Mesendoderm (in vitro differentiated cells): ENCODE results near the gene FLT3.
A peak's percentile ranks its signal among the peaks of the same experiment; 100 is the strongest.

ENCODE experiments used
- DNase-seq: peaks from one replicate; pipeline ENCODE4 v3.0.0; 2013
- H2AK5ac ChIP-seq: 2 replicates; pipeline ENCODE4 v1.6.1; 2013; ENCODE audit warnings: low read length, inconsistent platforms
- H2BK120ac ChIP-seq: 2 replicates; pipeline ENCODE4 v1.6.1; 2013; ENCODE audit warnings: low read depth, mild to moderate bottlenecking, low read length, moderate library complexity, mixed read lengths
- H2BK15ac ChIP-seq: replicated peaks from 2 replicates; pipeline ENCODE4 v1.6.1; 2013; ENCODE audit warnings: low read depth, mild to moderate bottlenecking, moderate library complexity
- H2BK5ac ChIP-seq: 2 replicates; pipeline ENCODE4 v1.6.1; 2013; ENCODE audit warnings: low read length, inconsistent platforms
- H3K18ac ChIP-seq: 2 replicates; pipeline ENCODE4 v1.6.1; 2013; ENCODE audit warnings: mild to moderate bottlenecking, low read length, mixed read lengths
- H3K23ac ChIP-seq: one replicate; pipeline ENCODE4 v1.6.1; 2013; ENCODE audit warnings: low read length
- H3K27ac ChIP-seq: 2 replicates; pipeline ENCODE4 v1.5.1; 2013; ENCODE audit warnings: low read depth, mild to moderate bottlenecking, inconsistent platforms, low read length, moderate library complexity
- H3K27me3 ChIP-seq: 2 replicates; pipeline ENCODE4 v1.6.1; 2013; ENCODE audit warnings: low read length, control low read depth, mild to moderate bottlenecking, inconsistent platforms; ENCODE audit not compliant: insufficient read depth, poor library complexity
- H3K36me3 ChIP-seq: 2 replicates; pipeline ENCODE4 v1.6.1; 2013; ENCODE audit warnings: low read length, inconsistent platforms; ENCODE audit not compliant: control insufficient read depth, insufficient read depth
- H3K4ac ChIP-seq: one replicate; pipeline ENCODE4 v1.6.1; 2013; ENCODE audit warnings: low read depth, mild to moderate bottlenecking, low read length, moderate library complexity
- H3K4me1 ChIP-seq: 2 replicates; pipeline ENCODE4 v1.6.1; 2013; ENCODE audit warnings: low read depth, low read length, inconsistent platforms; ENCODE audit not compliant: control insufficient read depth
- H3K4me2 ChIP-seq: 2 replicates; pipeline ENCODE4 v1.6.1; 2013; ENCODE audit warnings: low read length
- H3K4me3 ChIP-seq: 2 replicates; pipeline ENCODE4 v1.5.1; 2013; ENCODE audit warnings: mild to moderate bottlenecking, low read length
- H3K56ac ChIP-seq: one replicate; pipeline ENCODE4 v1.6.1; 2013; ENCODE audit warnings: low read length
- H3K79me1 ChIP-seq: 2 replicates; pipeline ENCODE4 v1.6.1; 2013; ENCODE audit warnings: low read length, inconsistent platforms
- H3K79me2 ChIP-seq: 2 replicates; pipeline ENCODE4 v1.6.1; 2013; ENCODE audit warnings: mild to moderate bottlenecking, low read length; ENCODE audit not compliant: control insufficient read depth, insufficient read depth
- H3K9ac ChIP-seq: 2 replicates; pipeline ENCODE4 v1.6.1; 2013; ENCODE audit warnings: low read length, inconsistent platforms
- H4K5ac ChIP-seq: one replicate; pipeline ENCODE4 v1.6.1; 2013; ENCODE audit warnings: low read length
- H4K8ac ChIP-seq: one replicate; pipeline ENCODE4 v1.6.1; 2013; ENCODE audit warnings: low read depth, mild to moderate bottlenecking, control low read depth, low read length, moderate library complexity
- WGBS: extraction: QIAGEN DNeasy Blood & Tissue Kit; methylation state at CpG from one replicate; pipeline ENCODE4 v1.1.7; 2013; ENCODE audit warnings: low lambda C conversion rate, missing lambda C conversion rate; ENCODE audit not compliant: insufficient coverage; ENCODE audit errors: extremely low coverage; 5-methylcytosine and 5-hydroxymethylcytosine counted together

FLT3 gene

GRCh38 chr13:27977476-27978300, 122.7 kb downstream of the FLT3 start:
- peaks cover 2% of the 10 kb centered on the region for H3K4me1 ChIP-seq
- H3K18ac ChIP-seq: no peak overlapping the region
- no peak overlapping the region for H3K4me3 ChIP-seq
- H3K79me2 ChIP-seq: no peaks in the 10 kb centered on the region
- H3K4ac ChIP-seq: no peak overlapping the region
- H3K79me1 ChIP-seq: no peaks in the 10 kb centered on the region
- peak; percentile 86 for DNase-seq
- H2BK5ac ChIP-seq: no peak overlapping the region
- no peak overlapping the region for H3K27ac ChIP-seq
- peaks cover 88% of the 10 kb centered on the region for H3K27me3 ChIP-seq
- no peak overlapping the region for H2AK5ac ChIP-seq
- peak overlapping the region; percentile 39 for H3K23ac ChIP-seq
- H3K56ac ChIP-seq: peak overlapping the region; percentile 66
- no peak overlapping the region for H2BK120ac ChIP-seq
- no peak overlapping the region for H4K5ac ChIP-seq
- H4K8ac ChIP-seq: no peak overlapping the region
- WGBS: no CpG with 5 or more reads among the region's 80 CpGs
- H3K9ac ChIP-seq: peak overlapping the region; percentile 21
- H3K36me3 ChIP-seq: no peaks in the 10 kb centered on the region
- H2BK15ac ChIP-seq: no peak overlapping the region
- peak overlapping the region; percentile 54 for H3K4me2 ChIP-seq

DNA sequence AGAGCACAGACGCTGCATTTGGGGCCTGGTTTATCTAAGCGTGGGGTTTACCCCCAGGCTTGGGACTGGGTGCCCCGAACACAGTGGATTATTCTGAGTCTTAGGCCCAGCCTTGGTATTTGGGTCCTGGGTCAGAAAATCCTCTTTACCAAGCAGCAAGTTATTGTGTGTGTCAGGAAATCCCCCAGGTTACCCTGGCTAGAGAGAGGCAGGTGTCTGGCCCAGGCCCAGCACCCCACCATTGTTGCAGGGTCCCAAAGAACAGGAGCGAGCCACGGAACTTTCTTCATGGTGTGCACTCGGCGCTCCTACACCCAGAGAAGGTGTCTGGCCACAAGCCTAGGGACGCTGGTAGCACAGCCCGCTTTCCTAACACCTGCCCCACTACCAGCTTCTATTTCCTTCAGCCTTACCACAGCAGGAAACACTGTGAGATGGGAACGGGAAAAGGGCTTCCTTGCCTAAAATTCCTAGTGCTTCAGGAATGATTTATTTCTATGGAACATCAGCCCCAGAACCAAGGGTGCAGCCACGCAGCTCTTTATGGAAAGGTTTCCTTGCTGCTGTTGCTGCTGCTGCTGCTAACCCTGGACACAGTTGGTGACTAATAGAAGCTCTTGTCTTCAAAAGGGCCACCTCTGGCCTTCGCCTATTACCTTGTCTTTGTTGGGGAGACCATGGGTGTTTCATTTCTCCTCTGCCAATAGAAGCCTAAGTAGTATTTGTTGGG, 123.8 kb downstream of the FLT3 start:
- no peak overlapping the region for H3K4me3 ChIP-seq
- no peak overlapping the region for H3K9ac ChIP-seq
- H2BK120ac ChIP-seq: no peak overlapping the region
- no peak overlapping the region for H4K5ac ChIP-seq
- H2BK5ac ChIP-seq: no peak overlapping the region
- DNase-seq: no peak
- H3K18ac ChIP-seq: no peak overlapping the region
- H3K4me2 ChIP-seq: no peak overlapping the region
- no peak overlapping the region for H4K8ac ChIP-seq
- no peak overlapping the region for H2AK5ac ChIP-seq
- no peak overlapping the region for H3K4ac ChIP-seq
- H3K79me1 ChIP-seq: no peaks in the 10 kb centered on the region
- no peak overlapping the region for H3K27ac ChIP-seq
- H3K23ac ChIP-seq: no peak overlapping the region
- no peak overlapping the region for H2BK15ac ChIP-seq
- H3K56ac ChIP-seq: no peak overlapping the region
- no peaks in the 10 kb centered on the region for H3K79me2 ChIP-seq
- peaks cover 86% of the 10 kb centered on the region for H3K27me3 ChIP-seq
- no CpG with 5 or more reads among the region's 12 CpGs for WGBS
- no peaks in the 10 kb centered on the region for H3K36me3 ChIP-seq
- peaks cover 4% of the 10 kb centered on the region for H3K4me1 ChIP-seq

DNA sequence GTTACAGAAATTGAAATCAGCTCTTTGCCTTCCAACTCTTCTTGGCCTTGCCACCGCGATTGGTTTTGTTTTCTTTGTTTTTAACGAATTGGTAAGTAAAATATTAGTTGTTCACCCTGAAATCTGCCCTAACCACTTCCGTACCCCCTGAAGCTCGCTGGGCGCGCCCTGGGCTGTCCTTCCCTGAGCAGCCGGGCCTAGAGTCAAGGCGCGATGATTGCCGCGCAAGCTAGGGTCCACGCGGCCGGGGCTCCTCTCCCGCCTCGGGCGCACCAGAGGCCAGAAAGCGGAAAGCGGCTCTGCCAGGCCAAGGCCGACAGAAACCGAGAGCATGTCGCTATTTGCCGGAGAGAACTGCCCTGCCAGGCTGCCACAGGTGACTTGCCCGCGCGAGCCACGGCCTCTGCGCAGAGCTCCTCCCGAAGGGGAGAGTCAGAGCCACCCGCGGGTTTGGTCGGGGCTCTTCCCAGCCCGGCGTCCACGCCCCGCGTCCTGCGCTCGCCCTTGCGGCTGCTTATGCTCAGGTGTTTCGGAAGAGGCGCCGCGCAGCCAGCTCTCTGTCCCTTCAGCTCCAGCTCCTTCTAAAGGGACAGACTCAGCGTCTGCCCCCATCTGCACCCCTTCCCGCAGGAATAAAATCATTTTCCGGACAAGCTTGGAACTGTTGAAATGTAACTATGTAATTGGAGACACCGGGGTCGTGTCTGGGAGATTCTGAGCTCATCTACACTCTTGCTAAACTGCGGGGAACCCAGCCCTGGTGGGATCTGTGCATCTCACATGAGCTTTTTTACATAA, 124.6 kb downstream of the FLT3 start:
- no peaks in the 10 kb centered on the region for H3K36me3 ChIP-seq
- no peak overlapping the region for H2BK15ac ChIP-seq
- H3K56ac ChIP-seq: peak overlapping the region; percentile 11
- no peaks in the 10 kb centered on the region for H3K79me1 ChIP-seq
- no CpG with 5 or more reads among the region's 51 CpGs for WGBS
- DNase-seq: no peak
- H3K23ac ChIP-seq: no peak overlapping the region
- peaks cover 82% of the 10 kb centered on the region for H3K27me3 ChIP-seq
- H2BK120ac ChIP-seq: no peak overlapping the region
- no peak overlapping the region for H3K18ac ChIP-seq
- no peaks in the 10 kb centered on the region for H3K79me2 ChIP-seq
- no peak overlapping the region for H3K4me2 ChIP-seq
- no peak overlapping the region for H3K4me3 ChIP-seq
- no peak overlapping the region for H4K8ac ChIP-seq
- H3K4me1 ChIP-seq: peaks cover 9% of the 10 kb centered on the region
- no peak overlapping the region for H3K27ac ChIP-seq
- no peak overlapping the region for H3K4ac ChIP-seq
- H2AK5ac ChIP-seq: no peak overlapping the region
- no peak overlapping the region for H2BK5ac ChIP-seq
- H3K9ac ChIP-seq: no peak overlapping the region
- H4K5ac ChIP-seq: no peak overlapping the region

DNA sequence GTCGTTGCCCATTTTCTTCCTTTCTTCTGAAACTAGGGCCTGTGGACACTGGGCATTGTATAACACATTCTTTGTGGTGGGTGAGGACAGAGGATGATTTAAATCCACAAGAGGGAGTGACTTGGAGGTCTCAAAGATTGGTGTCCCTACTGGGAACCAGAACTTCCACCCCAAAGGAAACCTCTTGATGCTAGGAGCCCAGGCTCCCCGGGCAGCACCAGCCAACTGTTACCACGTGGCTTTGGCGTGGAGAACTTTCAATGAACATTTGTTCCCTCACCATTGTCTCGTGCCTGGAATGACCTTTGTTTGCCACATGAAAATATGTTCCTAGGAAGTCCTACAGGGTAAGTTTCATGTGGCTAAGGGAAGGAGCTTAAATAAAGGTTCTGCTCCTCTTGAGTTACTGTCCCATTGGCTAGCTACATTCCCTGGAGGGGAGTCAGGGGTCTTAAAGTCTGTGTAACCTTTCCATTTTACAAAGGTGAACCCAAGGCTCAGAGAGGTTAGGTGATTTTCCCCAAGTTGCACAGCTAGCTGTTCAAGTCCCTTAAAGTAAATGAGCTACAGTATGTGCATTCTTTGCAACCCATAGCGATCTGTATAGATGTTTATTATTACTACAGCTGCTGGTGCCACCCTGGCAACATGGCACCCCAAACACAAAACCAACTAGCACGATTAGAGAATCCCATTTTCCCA, 126.3 kb downstream of the FLT3 start:
- H3K23ac ChIP-seq: no peak overlapping the region
- H3K27ac ChIP-seq: no peak overlapping the region
- no peak overlapping the region for H3K9ac ChIP-seq
- H3K4me1 ChIP-seq: peaks cover 9% of the 10 kb centered on the region
- no peak overlapping the region for H2BK5ac ChIP-seq
- H3K79me2 ChIP-seq: no peaks in the 10 kb centered on the region
- H3K4ac ChIP-seq: no peak overlapping the region
- H2BK15ac ChIP-seq: no peak overlapping the region
- no peak overlapping the region for H3K4me3 ChIP-seq
- no peak overlapping the region for H4K8ac ChIP-seq
- peaks cover 80% of the 10 kb centered on the region for H3K27me3 ChIP-seq
- H4K5ac ChIP-seq: no peak overlapping the region
- no peak overlapping the region for H3K56ac ChIP-seq
- WGBS: no CpG with 5 or more reads among the region's 7 CpGs
- no peaks in the 10 kb centered on the region for H3K79me1 ChIP-seq
- no peak overlapping the region for H3K4me2 ChIP-seq
- H2AK5ac ChIP-seq: no peak overlapping the region
- H3K36me3 ChIP-seq: no peaks in the 10 kb centered on the region
- H3K18ac ChIP-seq: no peak overlapping the region
- H2BK120ac ChIP-seq: no peak overlapping the region
- no peak for DNase-seq

- H3K27ac ChIP-seq: no peak overlapping the region
- no peak overlapping the region for H3K23ac ChIP-seq
- no peak overlapping the region for H4K5ac ChIP-seq
- H3K4me1 ChIP-seq: peaks cover 7% of the 10 kb centered on the region
- H3K4me2 ChIP-seq: no peak overlapping the region
- no peak overlapping the region for H2BK5ac ChIP-seq
- no peak overlapping the region for H3K18ac ChIP-seq
- H3K4ac ChIP-seq: no peak overlapping the region
- no peak overlapping the region for H2BK15ac ChIP-seq
- H3K36me3 ChIP-seq: no peaks in the 10 kb centered on the region
- no peak overlapping the region for H2BK120ac ChIP-seq
- H3K79me2 ChIP-seq: no peaks in the 10 kb centered on the region
- H3K27me3 ChIP-seq: peaks cover 76% of the 10 kb centered on the region
- WGBS: no CpG with 5 or more reads among the region's 5 CpGs
- H3K79me1 ChIP-seq: no peaks in the 10 kb centered on the region
- H4K8ac ChIP-seq: no peak overlapping the region
- no peak overlapping the region for H3K56ac ChIP-seq
- H3K4me3 ChIP-seq: no peak overlapping the region
- H3K9ac ChIP-seq: no peak overlapping the region
- DNase-seq: no peak
- no peak overlapping the region for H2AK5ac ChIP-seq
Measured at GRCh38 chr13:27973291-27973690, 127.1 kb downstream of the FLT3 start.
